ENCODE measurements around the gene MECR. TPM values are rescaled to one million over a fixed set of nuclear protein-coding genes. Genes with fewer than 3 reads are reported as not detected.

MECR gene
- polyA plus RNA-seq, 2 donors = 11.8 to 19.6 TPM

GRCh38 chr1:29256394-29256793 lies 25.7 kb upstream of the MECR start:
- Histone ChIP-seq H3K27ac (ENCODE audit: low read depth in 2 of 2, low read length in 1 of 2) (no peak overlapping the region), H3K4me1 (ENCODE audit: control insufficient read depth in 2 of 2, insufficient read depth in 2 of 2, low read length in 1 of 2) (peaks cover 3 to 16% of the 10 kb centered on the region in 2 donors), H3K9me3 (ENCODE audit: control insufficient read depth in 2 of 2, insufficient read depth in 1 of 2, low read depth in 1 of 2, low read length in 1 of 2) (no peaks in the 10 kb centered on the region), H3K36me3 (ENCODE audit: control insufficient read depth in 2 of 2, insufficient read depth in 2 of 2, low read length in 1 of 2) (no peaks in the 10 kb centered on the region), H3K4me3 (ENCODE audit: low read depth in 1 of 2, low read length in 2 of 2) (no peak overlapping the region), H3K27me3 (ENCODE audit: control insufficient read depth in 1 of 2, insufficient read depth in 2 of 2, low read length in 2 of 2) (peaks cover 0 to 16% of the 10 kb centered on the region in 2 donors)
- WGBS, 2 donors = 79 to 80% methylated on average over 5 of the region's 5 CpGs

- H3K27me3 ChIP-seq (ENCODE audit: control insufficient read depth in 1 of 2, insufficient read depth in 2 of 2, low read length in 2 of 2) = peaks cover 0 to 16% of the 10 kb centered on the region in 2 donors
- H3K36me3 ChIP-seq (ENCODE audit: control insufficient read depth in 2 of 2, insufficient read depth in 2 of 2, low read length in 1 of 2) = no peaks in the 10 kb centered on the region
- peaks cover 3 to 15% of the 10 kb centered on the region in 2 donors for H3K4me1 ChIP-seq (ENCODE audit: control insufficient read depth in 2 of 2, insufficient read depth in 2 of 2, low read length in 1 of 2)
- H3K27ac ChIP-seq (ENCODE audit: low read depth in 2 of 2, low read length in 1 of 2) = no peak overlapping the region
- WGBS, 2 donors = 86 to 94% methylated on average over 9 to 10 of the region's 10 CpGs
- H3K9me3 ChIP-seq (ENCODE audit: control insufficient read depth in 2 of 2, insufficient read depth in 1 of 2, low read depth in 1 of 2, low read length in 1 of 2) = no peaks in the 10 kb centered on the region
- H3K4me3 ChIP-seq (ENCODE audit: low read depth in 1 of 2, low read length in 2 of 2) = no peak overlapping the region
These were observed 24.5 kb upstream of the MECR start for GRCh38 chr1:29255134-29255666.

- H3K27me3 ChIP-seq (ENCODE audit: control insufficient read depth in 1 of 2, insufficient read depth in 2 of 2, low read length in 2 of 2) = peaks cover 0 to 12% of the 10 kb centered on the region in 2 donors
- no peaks in the 10 kb centered on the region for H3K9me3 ChIP-seq (ENCODE audit: control insufficient read depth in 2 of 2, insufficient read depth in 1 of 2, low read depth in 1 of 2, low read length in 1 of 2)
- peaks cover 3 to 9% of the 10 kb centered on the region in 2 donors for H3K4me1 ChIP-seq (ENCODE audit: control insufficient read depth in 2 of 2, insufficient read depth in 2 of 2, low read length in 1 of 2)
- 76 to 84% methylated on average over 7 of the region's 7 CpGs for WGBS, 2 donors
- no peaks in the 10 kb centered on the region for H3K36me3 ChIP-seq (ENCODE audit: control insufficient read depth in 2 of 2, insufficient read depth in 2 of 2, low read length in 1 of 2)
- H3K4me3 ChIP-seq (ENCODE audit: low read depth in 1 of 2, low read length in 2 of 2) = no peak overlapping the region
- no peak overlapping the region for H3K27ac ChIP-seq (ENCODE audit: low read depth in 2 of 2, low read length in 1 of 2)
These were observed 23.6 kb upstream of the MECR start for GRCh38 chr1:29254346-29254745.

GRCh38 chr1:29253180-29253579 lies 22.4 kb upstream of the MECR start:
- Histone ChIP-seq H3K27me3 (ENCODE audit: control insufficient read depth in 1 of 2, insufficient read depth in 2 of 2, low read length in 2 of 2) (peaks cover 0 to 4% of the 10 kb centered on the region in 2 donors), H3K9me3 (ENCODE audit: control insufficient read depth in 2 of 2, insufficient read depth in 1 of 2, low read depth in 1 of 2, low read length in 1 of 2) (no peaks in the 10 kb centered on the region), H3K36me3 (ENCODE audit: control insufficient read depth in 2 of 2, insufficient read depth in 2 of 2, low read length in 1 of 2) (no peaks in the 10 kb centered on the region), H3K4me3 (ENCODE audit: low read depth in 1 of 2, low read length in 2 of 2) (no peak overlapping the region), H3K27ac (ENCODE audit: low read depth in 2 of 2, low read length in 1 of 2) (no peak overlapping the region), H3K4me1 (ENCODE audit: control insufficient read depth in 2 of 2, insufficient read depth in 2 of 2, low read length in 1 of 2) (peaks cover 2 to 4% of the 10 kb centered on the region in 2 donors)
- 92 to 95% methylated on average over 3 of the region's 3 CpGs for WGBS, 2 donors

GRCh38 chr1:29251164-29252124 lies 20.7 kb upstream of the MECR start:
- H3K4me3 ChIP-seq (ENCODE audit: low read depth in 1 of 2, low read length in 2 of 2) = no peak overlapping the region
- H3K36me3 ChIP-seq (ENCODE audit: control insufficient read depth in 2 of 2, insufficient read depth in 2 of 2, low read length in 1 of 2) = no peaks in the 10 kb centered on the region
- H3K9me3 ChIP-seq (ENCODE audit: control insufficient read depth in 2 of 2, insufficient read depth in 1 of 2, low read depth in 1 of 2, low read length in 1 of 2) = no peaks in the 10 kb centered on the region
- WGBS, 2 donors = 78 to 81% methylated on average over 8 of the region's 8 CpGs
- H3K27ac ChIP-seq (ENCODE audit: low read depth in 2 of 2, low read length in 1 of 2) = no peak overlapping the region
- H3K27me3 ChIP-seq (ENCODE audit: control insufficient read depth in 1 of 2, insufficient read depth in 2 of 2, low read length in 2 of 2) = no peaks in the 10 kb centered on the region
- H3K4me1 ChIP-seq (ENCODE audit: control insufficient read depth in 2 of 2, insufficient read depth in 2 of 2, low read length in 1 of 2) = peaks cover 2% of the 10 kb centered on the region in 2 donors

GRCh38 chr1:29249951-29250581 lies 19.3 kb upstream of the MECR start:
- Histone ChIP-seq H3K36me3 (ENCODE audit: control insufficient read depth in 2 of 2, insufficient read depth in 2 of 2, low read length in 1 of 2) (no peaks in the 10 kb centered on the region), H3K27ac (ENCODE audit: low read depth in 2 of 2, low read length in 1 of 2) (no peak overlapping the region), H3K27me3 (ENCODE audit: control insufficient read depth in 1 of 2, insufficient read depth in 2 of 2, low read length in 2 of 2) (no peaks in the 10 kb centered on the region), H3K9me3 (ENCODE audit: control insufficient read depth in 2 of 2, insufficient read depth in 1 of 2, low read depth in 1 of 2, low read length in 1 of 2) (no peaks in the 10 kb centered on the region), H3K4me3 (ENCODE audit: low read depth in 1 of 2, low read length in 2 of 2) (no peak overlapping the region), H3K4me1 (ENCODE audit: control insufficient read depth in 2 of 2, insufficient read depth in 2 of 2, low read length in 1 of 2) (peaks cover 2% of the 10 kb centered on the region in 2 donors)
- WGBS, 2 donors = 92 to 98% methylated on average over 2 of the region's 2 CpGs

- Histone ChIP-seq H3K27me3 (ENCODE audit: control insufficient read depth in 1 of 2, insufficient read depth in 2 of 2, low read length in 2 of 2) (no peaks in the 10 kb centered on the region), H3K9me3 (ENCODE audit: control insufficient read depth in 2 of 2, insufficient read depth in 1 of 2, low read depth in 1 of 2, low read length in 1 of 2) (no peaks in the 10 kb centered on the region), H3K27ac (ENCODE audit: low read depth in 2 of 2, low read length in 1 of 2) (no peak overlapping the region), H3K4me3 (ENCODE audit: low read depth in 1 of 2, low read length in 2 of 2) (no peak overlapping the region), H3K4me1 (ENCODE audit: control insufficient read depth in 2 of 2, insufficient read depth in 2 of 2, low read length in 1 of 2) (peaks cover 2% of the 10 kb centered on the region in 2 donors), H3K36me3 (ENCODE audit: control insufficient read depth in 2 of 2, insufficient read depth in 2 of 2, low read length in 1 of 2) (no peaks in the 10 kb centered on the region)
- WGBS, 2 donors = 29 to 40% methylated on average over 8 of the region's 8 CpGs
These were observed 18.5 kb upstream of the MECR start for GRCh38 chr1:29249170-29249691.

GRCh38 chr1:29248409-29248808 lies 17.7 kb upstream of the MECR start:
- 69 to 76% methylated on average over 2 of the region's 2 CpGs for WGBS, 2 donors
- Histone ChIP-seq H3K36me3 (ENCODE audit: control insufficient read depth in 2 of 2, insufficient read depth in 2 of 2, low read length in 1 of 2) (no peaks in the 10 kb centered on the region), H3K27ac (ENCODE audit: low read depth in 2 of 2, low read length in 1 of 2) (no peak overlapping the region), H3K4me1 (ENCODE audit: control insufficient read depth in 2 of 2, insufficient read depth in 2 of 2, low read length in 1 of 2) (peaks cover 2% of the 10 kb centered on the region in 2 donors), H3K4me3 (ENCODE audit: low read depth in 1 of 2, low read length in 2 of 2) (no peak overlapping the region), H3K9me3 (ENCODE audit: control insufficient read depth in 2 of 2, insufficient read depth in 1 of 2, low read depth in 1 of 2, low read length in 1 of 2) (no peaks in the 10 kb centered on the region), H3K27me3 (ENCODE audit: control insufficient read depth in 1 of 2, insufficient read depth in 2 of 2, low read length in 2 of 2) (no peaks in the 10 kb centered on the region)

- WGBS, 2 donors = 81 to 83% methylated on average over 8 of the region's 8 CpGs
- Histone ChIP-seq H3K9me3 (ENCODE audit: control insufficient read depth in 2 of 2, insufficient read depth in 1 of 2, low read depth in 1 of 2, low read length in 1 of 2) (no peaks in the 10 kb centered on the region), H3K27ac (ENCODE audit: low read depth in 2 of 2, low read length in 1 of 2) (no peak overlapping the region), H3K4me1 (ENCODE audit: control insufficient read depth in 2 of 2, insufficient read depth in 2 of 2, low read length in 1 of 2) (peaks cover 2% of the 10 kb centered on the region in 2 donors), H3K36me3 (ENCODE audit: control insufficient read depth in 2 of 2, insufficient read depth in 2 of 2, low read length in 1 of 2) (no peaks in the 10 kb centered on the region), H3K27me3 (ENCODE audit: control insufficient read depth in 1 of 2, insufficient read depth in 2 of 2, low read length in 2 of 2) (no peaks in the 10 kb centered on the region), H3K4me3 (ENCODE audit: low read depth in 1 of 2, low read length in 2 of 2) (no peak overlapping the region)
These were observed 17.0 kb upstream of the MECR start for GRCh38 chr1:29247571-29248273.
